Astrocyte (in vitro differentiated cells and primary cell): Measurements from ENCODE around the gene TBC1D8. TPM values are rescaled to one million over a fixed set of nuclear protein-coding genes. Genes with fewer than 3 reads are reported as not detected.
A peak's percentile ranks its signal among the peaks of the same experiment; 100 is the strongest.

ENCODE experiments used
- DNase-seq: peaks from one replicate; pipeline ENCODE4 v3.0.0-alpha.2; 2010; ENCODE audit warnings: low read depth
- FAIRE-seq: peaks from 2 replicates; lab custom pipeline; 2011; peaks lifted over from hg19 to GRCh38; lab: Jason Lieb, UNC
- H2AFZ ChIP-seq: 2 replicates; pipeline ENCODE4 v1.6.0; 2012; ENCODE audit warnings: low read depth, low read length, inconsistent platforms
- H3K27ac ChIP-seq: 2 replicates; pipeline ENCODE4 v1.5.1; 2011; ENCODE audit warnings: low read depth, low read length, inconsistent platforms
- H3K27me3 ChIP-seq: 2 replicates; pipeline ENCODE4 v1.6.0; 2011; ENCODE audit warnings: low read length, inconsistent platforms; ENCODE audit not compliant: insufficient read depth
- H3K36me3 ChIP-seq: 2 replicates; pipeline ENCODE4 v1.5.1; 2011; ENCODE audit warnings: low read length, inconsistent platforms; ENCODE audit not compliant: insufficient read depth
- H3K4me1 ChIP-seq: 2 replicates; pipeline ENCODE4 v1.5.1; 2011; ENCODE audit warnings: low read length, inconsistent platforms; ENCODE audit not compliant: insufficient read depth
- H3K4me2 ChIP-seq: 2 replicates; pipeline ENCODE4 v1.6.0; 2012; ENCODE audit warnings: low read length, inconsistent platforms
- H3K4me3 ChIP-seq: 2 replicates; pipeline ENCODE4 v1.5.1; 2011; ENCODE audit warnings: low read depth, mild to moderate bottlenecking, low read length, inconsistent platforms; ENCODE audit not compliant: insufficient read depth
- H3K79me2 ChIP-seq: 2 replicates; pipeline ENCODE4 v1.6.0; 2012; ENCODE audit warnings: mild to moderate bottlenecking, low read length, inconsistent platforms; ENCODE audit not compliant: insufficient read depth
- H3K9ac ChIP-seq: 2 replicates; pipeline ENCODE4 v1.6.0; 2012; ENCODE audit warnings: mild to moderate bottlenecking, low read length, inconsistent platforms
- H3K9me3 ChIP-seq: 2 replicates; pipeline ENCODE4 v1.5.1; 2012; ENCODE audit warnings: low read depth, mild to moderate bottlenecking, low read length, inconsistent platforms; ENCODE audit not compliant: insufficient read depth
- H4K20me1 ChIP-seq: 2 replicates; pipeline ENCODE4 v1.6.0; 2012; ENCODE audit warnings: low read length, inconsistent platforms; ENCODE audit not compliant: insufficient read depth
- H3K27ac Mint-ChIP-seq: one replicate; pipeline ENCODE4 v1.8.0; 2021; ENCODE audit warnings: mild to moderate bottlenecking, mixed read lengths; ENCODE audit not compliant: unreplicated experiment
- H3K27me3 Mint-ChIP-seq: one replicate; pipeline ENCODE4 v1.8.0; 2021; ENCODE audit warnings: low read depth, mixed read lengths; ENCODE audit not compliant: unreplicated experiment
- H3K36me3 Mint-ChIP-seq: one replicate; pipeline ENCODE4 v1.8.0; 2021; ENCODE audit warnings: low read depth, mixed read lengths; ENCODE audit not compliant: unreplicated experiment
- H3K4me1 Mint-ChIP-seq: one replicate; pipeline ENCODE4 v1.8.0; 2021; ENCODE audit warnings: low read depth, mixed read lengths; ENCODE audit not compliant: unreplicated experiment
- H3K4me3 Mint-ChIP-seq: one replicate; pipeline ENCODE4 v1.8.0; 2021; ENCODE audit warnings: mild to moderate bottlenecking, moderate library complexity, mixed read lengths; ENCODE audit not compliant: unreplicated experiment
- H3K9me3 Mint-ChIP-seq: one replicate; pipeline ENCODE4 v1.8.0; 2021; ENCODE audit warnings: mild to moderate bottlenecking, mixed read lengths; ENCODE audit not compliant: unreplicated experiment
- CTCF ChIP-seq: IDR thresholded peaks from 2 replicates; pipeline ENCODE4 v1.5.1; 2011; ENCODE audit warnings: low read depth, mild to moderate bottlenecking, inconsistent platforms, low read length, moderate library complexity; ENCODE audit not compliant: insufficient read depth
- EZH2 ChIP-seq: IDR thresholded peaks from 2 replicates; pipeline ENCODE4 v1.6.1; 2012; ENCODE audit warnings: mild to moderate bottlenecking, low read length, inconsistent platforms; ENCODE audit not compliant: insufficient read depth
- total RNA-seq: library from RNA; stranded (reverse); gene quantifications from 2 replicates; pipeline ENCODE4 v1.2.1, GENCODE V29; 2021

The TBC1D8 gene
- total RNA-seq, 1 donor from 2014 or later = 2.4 TPM

- Histone ChIP-seq H3K9ac (peak overlapping the region; percentile 66), H3K27ac (peak overlapping the region; percentile 74), H3K36me3 (peaks cover 3% of the 10 kb centered on the region), H4K20me1 (no peaks in the 10 kb centered on the region), H3K9me3 (no peaks in the 10 kb centered on the region), H3K4me2 (peak overlapping the region; percentile 77), H2AFZ (peak overlapping the region; percentile 57), H3K4me1 (peaks cover 27% of the 10 kb centered on the region), H3K4me3 (no peak overlapping the region), H3K27me3 (no peaks in the 10 kb centered on the region), H3K79me2 (no peaks in the 10 kb centered on the region)
- FAIRE-seq (no peak), DNase-seq (peak; percentile 84)
- Mint-ChIP-seq H3K27ac (peak overlapping the region; percentile 72), H3K9me3 (peaks cover 3% of the 10 kb centered on the region), H3K4me1 (peaks cover 19% of the 10 kb centered on the region), H3K27me3 (peaks cover 3% of the 10 kb centered on the region), H3K36me3 (peaks cover 10% of the 10 kb centered on the region), H3K4me3 (peak overlapping the region; percentile 36)
- TF ChIP-seq EZH2 = no peak
Observed at GRCh38 chr2:100976645-100977391, 174.4 kb downstream of the TBC1D8 start.

- peaks cover 3% of the 10 kb centered on the region for H3K36me3 ChIP-seq
- no peak for DNase-seq
- no peak overlapping the region for H3K27ac ChIP-seq
Observed at GRCh38 chr2:100976061-100976460, 175.1 kb downstream of the TBC1D8 start.

GRCh38 chr2:100975521-100975785 is 175.7 kb downstream of the TBC1D8 start:
- H3K27ac ChIP-seq = no peak overlapping the region
- FAIRE-seq (no peak), DNase-seq (no peak)
- no peaks in the 10 kb centered on the region for H3K27me3 ChIP-seq
- no peak overlapping the region for H3K4me3 ChIP-seq
- H3K9ac ChIP-seq = no peak overlapping the region
- no peak overlapping the region for H3K27ac Mint-ChIP-seq
- peaks cover 27% of the 10 kb centered on the region for H3K4me1 ChIP-seq
- H3K36me3 Mint-ChIP-seq = peaks cover 13% of the 10 kb centered on the region
- peaks cover 3% of the 10 kb centered on the region for H3K36me3 ChIP-seq
- H3K4me2 ChIP-seq = no peak overlapping the region
- H3K9me3 ChIP-seq = no peaks in the 10 kb centered on the region
- no peaks in the 10 kb centered on the region for H3K79me2 ChIP-seq
- peaks cover 4% of the 10 kb centered on the region for H3K27me3 Mint-ChIP-seq
- no peak overlapping the region for H2AFZ ChIP-seq
- H3K9me3 Mint-ChIP-seq = no peaks in the 10 kb centered on the region
- no peaks in the 10 kb centered on the region for H4K20me1 ChIP-seq
- H3K4me3 Mint-ChIP-seq = no peak overlapping the region
- H3K4me1 Mint-ChIP-seq = peaks cover 16% of the 10 kb centered on the region
- TF ChIP-seq EZH2 = no peak
- no peak for TF ChIP-seq CTCF

More at GRCh38 chr2:100976061-100976460, 175.1 kb downstream of the TBC1D8 start:
- Histone ChIP-seq H3K4me2 (peak overlapping the region; percentile 77), H4K20me1 (no peaks in the 10 kb centered on the region), H3K9me3 (no peaks in the 10 kb centered on the region), H3K4me1 (peaks cover 27% of the 10 kb centered on the region), H3K4me3 (no peak overlapping the region), H3K79me2 (no peaks in the 10 kb centered on the region), H3K27me3 (no peaks in the 10 kb centered on the region), H2AFZ (no peak overlapping the region), H3K9ac (no peak overlapping the region)
- Mint-ChIP-seq H3K36me3 (peaks cover 13% of the 10 kb centered on the region), H3K9me3 (peaks cover 3% of the 10 kb centered on the region), H3K4me1 (peaks cover 18% of the 10 kb centered on the region), H3K4me3 (no peak overlapping the region), H3K27ac (no peak overlapping the region), H3K27me3 (peaks cover 3% of the 10 kb centered on the region)
- TF ChIP-seq CTCF = no peak
- FAIRE-seq = no peak
